WTC11 (cell line): ENCODE results near the gene GREB1. TPM values are rescaled to one million over a fixed set of nuclear protein-coding genes. Genes with fewer than 3 reads are reported as not detected.

Experiments used
- ATAC-seq: fragments of 200-7000 bp; cut with Tn5 transposase; 2 replicates; pipeline ENCODE4 v1.10.0; 2021; ENCODE audit warnings: mild to moderate bottlenecking, moderate library complexity
- CTCF ChIA-PET: fragments of 300-600 bp; sonication (Branson Sonifier 250); formaldehyde crosslinking; loops from one replicate; lab custom pipeline; 2021; ENCODE audit warnings: antibody characterized with exemption; lab: Charles Lee
- POLR2A ChIA-PET: fragments of 350-600 bp; sonication (Branson Sonifier 250); formaldehyde crosslinking; loops from one replicate; lab custom pipeline; 2021; ENCODE audit warnings: antibody characterized with exemption; lab: Charles Lee
- DNase-seq: peaks from one replicate; pipeline ENCODE4 v3.0.0; 2021; ENCODE audit warnings: low spot score
- H3K27ac Mint-ChIP-seq: 2 replicates; pipeline ENCODE4 v1.8.0; 2021; ENCODE audit warnings: mixed read lengths
- H3K27me3 Mint-ChIP-seq: 2 replicates; pipeline ENCODE4 v1.8.0; 2021; ENCODE audit warnings: low read depth, mild to moderate bottlenecking, moderate library complexity, mixed read lengths
- H3K36me3 Mint-ChIP-seq: 2 replicates; pipeline ENCODE4 v1.8.0; 2021; ENCODE audit warnings: mixed read lengths
- H3K4me1 Mint-ChIP-seq: 2 replicates; pipeline ENCODE4 v1.8.0; 2022; ENCODE audit warnings: mixed read lengths
- H3K4me3 Mint-ChIP-seq: 2 replicates; pipeline ENCODE4 v1.8.0; 2021; ENCODE audit warnings: mild to moderate bottlenecking, moderate library complexity, mixed read lengths
- H3K9me3 Mint-ChIP-seq: 2 replicates; pipeline ENCODE4 v1.8.0; 2021; ENCODE audit warnings: mixed read lengths
- GRHL2 ChIP-seq: fragments of 250-450 bp; sonication (Bioruptor Pico); IDR thresholded peaks from 2 replicates; pipeline ENCODE4 v1.8.0; 2022; ENCODE audit warnings: mild to moderate bottlenecking, moderate library complexity; ENCODE audit not compliant: insufficient replicate concordance, severe bottlenecking
- JUN ChIP-seq: sonication (generic); formaldehyde crosslinking; IDR thresholded peaks from 2 replicates; pipeline ENCODE4 v1.8.0; 2023; ENCODE audit warnings: mild to moderate bottlenecking, missing genetic modification reagents
- NR1H2 ChIP-seq: sonication (generic); formaldehyde crosslinking; IDR thresholded peaks from 2 replicates; pipeline ENCODE4 v1.9.0; 2021; ENCODE audit warnings: mild to moderate bottlenecking, moderate library complexity, missing genetic modification reagents
- NR2C2 ChIP-seq: sonication (generic); formaldehyde crosslinking; IDR thresholded peaks from 2 replicates; pipeline ENCODE4 v1.8.0; 2022; ENCODE audit warnings: mild to moderate bottlenecking, missing genetic modification reagents
- PREB ChIP-seq: sonication (generic); formaldehyde crosslinking; IDR thresholded peaks from 2 replicates; pipeline ENCODE4 v1.8.1; 2022; ENCODE audit warnings: mild to moderate bottlenecking, missing genetic modification reagents, moderate library complexity, borderline replicate concordance
- PRRX2 ChIP-seq: fragments of 250-450 bp; sonication (Bioruptor Pico); IDR thresholded peaks from 2 replicates; pipeline ENCODE4 v1.8.0; 2021; ENCODE audit warnings: mild to moderate bottlenecking
- SMAD3 ChIP-seq: sonication (generic); formaldehyde crosslinking; IDR thresholded peaks from 2 replicates; pipeline ENCODE4 v1.8.0; 2022; ENCODE audit warnings: missing genetic modification reagents, mild to moderate bottlenecking, borderline replicate concordance
- TEAD4 ChIP-seq: sonication (generic); formaldehyde crosslinking; IDR thresholded peaks from 2 replicates; pipeline ENCODE4 v1.8.0; 2022; ENCODE audit warnings: mild to moderate bottlenecking, missing genetic modification reagents
- TP53 ChIP-seq: sonication (generic); formaldehyde crosslinking; IDR thresholded peaks from 2 replicates; pipeline ENCODE4 v1.8.1; 2023; ENCODE audit warnings: mild to moderate bottlenecking, missing genetic modification reagents
- ZBTB43 ChIP-seq: sonication (generic); formaldehyde crosslinking; IDR thresholded peaks from 2 replicates; pipeline ENCODE4 v1.8.1; 2023; ENCODE audit warnings: mild to moderate bottlenecking, missing genetic modification reagents
- ZNF219 ChIP-seq: sonication (generic); formaldehyde crosslinking; IDR thresholded peaks from 2 replicates; pipeline ENCODE4 v1.8.0; 2023; ENCODE audit warnings: missing genetic modification reagents, mild to moderate bottlenecking, borderline replicate concordance
- ZNF396 ChIP-seq: fragments of 250-450 bp; sonication (Bioruptor Pico); IDR thresholded peaks from 2 replicates; pipeline ENCODE4 v1.8.0; 2021; ENCODE audit warnings: mild to moderate bottlenecking, moderate library complexity, borderline replicate concordance
- total RNA-seq: library from RNA; stranded (reverse); gene quantifications from 3 replicates; pipeline ENCODE4 v1.2.3, GENCODE V29; 2021
- TF ChIP-seq, protein P1 (sequence below): sonication (generic); formaldehyde crosslinking; IDR thresholded peaks from 2 replicates; pipeline ENCODE4 v1.8.0; 2023; ENCODE audit warnings: mild to moderate bottlenecking, missing genetic modification reagents
- TF ChIP-seq, protein P2 (sequence below): sonication (generic); formaldehyde crosslinking; IDR thresholded peaks from 2 replicates; pipeline ENCODE4 v1.8.0; 2023; ENCODE audit warnings: missing genetic modification reagents
- TF ChIP-seq, protein P3 (sequence below): fragments of 250-450 bp; sonication (Bioruptor Pico); IDR thresholded peaks from 2 replicates; pipeline ENCODE4 v1.9.0; 2021; ENCODE audit warnings: moderate library complexity, mild to moderate bottlenecking, inconsistent platforms, borderline replicate concordance
- TF ChIP-seq, protein P4 (sequence below): fragments of 200-600 bp; IDR thresholded peaks from 2 replicates; pipeline ENCODE4 v1.8.0; 2022; ENCODE audit warnings: antibody characterized with exemption
- TF ChIP-seq, protein P5 (sequence below): sonication (generic); formaldehyde crosslinking; IDR thresholded peaks from 2 replicates; pipeline ENCODE4 v1.8.1; 2023; ENCODE audit warnings: mild to moderate bottlenecking, missing genetic modification reagents

GREB1 gene
- total RNA-seq, 1 experiment from 2014 or later, result 35.7 TPM

DNA sequence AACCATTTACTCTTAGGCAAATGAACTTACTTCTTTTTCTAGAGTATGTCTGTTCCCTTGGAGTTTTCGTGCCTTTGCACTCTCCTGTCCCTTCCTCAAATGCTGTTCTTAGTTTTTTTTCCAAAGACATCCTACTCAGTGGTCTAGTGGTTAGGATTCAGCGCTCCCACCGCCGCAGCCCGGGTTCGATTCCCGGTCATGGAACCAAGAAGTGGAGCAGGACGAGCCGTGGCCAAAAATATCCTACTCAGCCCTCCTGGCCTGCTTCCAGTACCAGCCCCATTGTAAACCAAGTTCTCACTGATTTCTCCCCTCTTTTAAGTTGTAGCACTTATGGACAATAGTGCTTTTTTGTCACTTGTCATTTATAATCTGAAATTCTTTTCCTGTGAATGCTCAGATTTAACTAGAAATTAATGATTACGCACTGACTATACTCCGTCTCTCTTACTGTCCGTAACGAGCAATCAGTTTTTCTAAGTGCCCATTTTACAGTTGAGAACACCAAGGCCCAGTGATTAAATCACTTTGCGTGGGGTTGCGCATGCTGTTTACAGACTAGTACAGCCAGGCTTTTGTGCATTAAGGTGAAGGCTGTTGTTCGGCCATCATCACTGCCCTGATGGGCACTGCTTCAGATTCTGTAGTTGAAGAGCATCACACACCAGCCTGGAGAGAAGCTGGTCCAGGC, 17.9 kb downstream of the GREB1 start:
- Mint-ChIP-seq H3K4me3 (no peak overlapping the region), H3K9me3 (peaks cover 5% of the 10 kb centered on the region), H3K27me3 (no peaks in the 10 kb centered on the region), H3K36me3 (peaks cover 4% of the 10 kb centered on the region; the same call in 1 of the 2 replicates), H3K4me1 (peaks cover 49% of the 10 kb centered on the region), H3K27ac (no peak overlapping the region)
- TF ChIP-seq ZNF219 (CRISPR knock-in tag), result no peak
- TF ChIP-seq, protein P1, sequence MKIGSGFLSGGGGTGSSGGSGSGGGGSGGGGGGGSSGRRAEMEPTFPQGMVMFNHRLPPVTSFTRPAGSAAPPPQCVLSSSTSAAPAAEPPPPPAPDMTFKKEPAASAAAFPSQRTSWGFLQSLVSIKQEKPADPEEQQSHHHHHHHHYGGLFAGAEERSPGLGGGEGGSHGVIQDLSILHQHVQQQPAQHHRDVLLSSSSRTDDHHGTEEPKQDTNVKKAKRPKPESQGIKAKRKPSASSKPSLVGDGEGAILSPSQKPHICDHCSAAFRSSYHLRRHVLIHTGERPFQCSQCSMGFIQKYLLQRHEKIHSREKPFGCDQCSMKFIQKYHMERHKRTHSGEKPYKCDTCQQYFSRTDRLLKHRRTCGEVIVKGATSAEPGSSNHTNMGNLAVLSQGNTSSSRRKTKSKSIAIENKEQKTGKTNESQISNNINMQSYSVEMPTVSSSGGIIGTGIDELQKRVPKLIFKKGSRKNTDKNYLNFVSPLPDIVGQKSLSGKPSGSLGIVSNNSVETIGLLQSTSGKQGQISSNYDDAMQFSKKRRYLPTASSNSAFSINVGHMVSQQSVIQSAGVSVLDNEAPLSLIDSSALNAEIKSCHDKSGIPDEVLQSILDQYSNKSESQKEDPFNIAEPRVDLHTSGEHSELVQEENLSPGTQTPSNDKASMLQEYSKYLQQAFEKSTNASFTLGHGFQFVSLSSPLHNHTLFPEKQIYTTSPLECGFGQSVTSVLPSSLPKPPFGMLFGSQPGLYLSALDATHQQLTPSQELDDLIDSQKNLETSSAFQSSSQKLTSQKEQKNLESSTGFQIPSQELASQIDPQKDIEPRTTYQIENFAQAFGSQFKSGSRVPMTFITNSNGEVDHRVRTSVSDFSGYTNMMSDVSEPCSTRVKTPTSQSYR (CRISPR knock-in tag), result no peak
- TF ChIP-seq GRHL2, result no peak
- no peak for TF ChIP-seq ZBTB43 (CRISPR knock-in tag)
- no peak for TF ChIP-seq TP53
- no peak for TF ChIP-seq PREB (CRISPR knock-in tag)
- TF ChIP-seq, protein P2, sequence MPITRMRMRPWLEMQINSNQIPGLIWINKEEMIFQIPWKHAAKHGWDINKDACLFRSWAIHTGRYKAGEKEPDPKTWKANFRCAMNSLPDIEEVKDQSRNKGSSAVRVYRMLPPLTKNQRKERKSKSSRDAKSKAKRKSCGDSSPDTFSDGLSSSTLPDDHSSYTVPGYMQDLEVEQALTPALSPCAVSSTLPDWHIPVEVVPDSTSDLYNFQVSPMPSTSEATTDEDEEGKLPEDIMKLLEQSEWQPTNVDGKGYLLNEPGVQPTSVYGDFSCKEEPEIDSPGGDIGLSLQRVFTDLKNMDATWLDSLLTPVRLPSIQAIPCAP (CRISPR knock-in tag), result no peak
- DNase-seq (no peak), ATAC-seq (no peak)
- CTCF ChIA-PET, result interaction anchor here (1.0 kb wide), 1 partner anchor 18 kb away, joined by 3 read pairs; the partner anchor contains the start of gene GREB1
- POLR2A ChIA-PET, result no interaction called here

GRCh38 chr2:11552260-11552638, 18.4 kb downstream of the GREB1 start:
- Mint-ChIP-seq H3K27ac (no peak overlapping the region), H3K36me3 (peaks cover 4% of the 10 kb centered on the region; the same call in 1 of the 2 replicates), H3K9me3 (peaks cover 5% of the 10 kb centered on the region), H3K4me3 (no peak overlapping the region), H3K27me3 (no peaks in the 10 kb centered on the region), H3K4me1 (peaks cover 52% of the 10 kb centered on the region)
- TF ChIP-seq, protein P3, sequence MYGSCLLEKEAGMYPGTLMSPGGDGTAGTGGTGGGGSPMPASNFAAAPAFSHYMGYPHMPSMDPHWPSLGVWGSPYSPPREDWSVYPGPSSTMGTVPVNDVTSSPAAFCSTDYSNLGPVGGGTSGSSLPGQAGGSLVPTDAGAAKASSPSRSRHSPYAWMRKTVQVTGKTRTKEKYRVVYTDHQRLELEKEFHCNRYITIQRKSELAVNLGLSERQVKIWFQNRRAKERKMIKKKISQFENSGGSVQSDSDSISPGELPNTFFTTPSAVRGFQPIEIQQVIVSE, result no peak
- TF ChIP-seq TP53 (no peak), TEAD4 (CRISPR knock-in tag) (no peak), ZNF396 (no peak), SMAD3 (CRISPR knock-in tag) (no peak), NR1H2 (CRISPR knock-in tag) (no peak), PRRX2 (CRISPR knock-in tag) (no peak), JUN (CRISPR knock-in tag) (no peak), NR2C2 (CRISPR knock-in tag) (no peak)
- TF ChIP-seq, protein P4, sequence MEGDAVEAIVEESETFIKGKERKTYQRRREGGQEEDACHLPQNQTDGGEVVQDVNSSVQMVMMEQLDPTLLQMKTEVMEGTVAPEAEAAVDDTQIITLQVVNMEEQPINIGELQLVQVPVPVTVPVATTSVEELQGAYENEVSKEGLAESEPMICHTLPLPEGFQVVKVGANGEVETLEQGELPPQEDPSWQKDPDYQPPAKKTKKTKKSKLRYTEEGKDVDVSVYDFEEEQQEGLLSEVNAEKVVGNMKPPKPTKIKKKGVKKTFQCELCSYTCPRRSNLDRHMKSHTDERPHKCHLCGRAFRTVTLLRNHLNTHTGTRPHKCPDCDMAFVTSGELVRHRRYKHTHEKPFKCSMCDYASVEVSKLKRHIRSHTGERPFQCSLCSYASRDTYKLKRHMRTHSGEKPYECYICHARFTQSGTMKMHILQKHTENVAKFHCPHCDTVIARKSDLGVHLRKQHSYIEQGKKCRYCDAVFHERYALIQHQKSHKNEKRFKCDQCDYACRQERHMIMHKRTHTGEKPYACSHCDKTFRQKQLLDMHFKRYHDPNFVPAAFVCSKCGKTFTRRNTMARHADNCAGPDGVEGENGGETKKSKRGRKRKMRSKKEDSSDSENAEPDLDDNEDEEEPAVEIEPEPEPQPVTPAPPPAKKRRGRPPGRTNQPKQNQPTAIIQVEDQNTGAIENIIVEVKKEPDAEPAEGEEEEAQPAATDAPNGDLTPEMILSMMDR, result no peak
- TF ChIP-seq, protein P5, sequence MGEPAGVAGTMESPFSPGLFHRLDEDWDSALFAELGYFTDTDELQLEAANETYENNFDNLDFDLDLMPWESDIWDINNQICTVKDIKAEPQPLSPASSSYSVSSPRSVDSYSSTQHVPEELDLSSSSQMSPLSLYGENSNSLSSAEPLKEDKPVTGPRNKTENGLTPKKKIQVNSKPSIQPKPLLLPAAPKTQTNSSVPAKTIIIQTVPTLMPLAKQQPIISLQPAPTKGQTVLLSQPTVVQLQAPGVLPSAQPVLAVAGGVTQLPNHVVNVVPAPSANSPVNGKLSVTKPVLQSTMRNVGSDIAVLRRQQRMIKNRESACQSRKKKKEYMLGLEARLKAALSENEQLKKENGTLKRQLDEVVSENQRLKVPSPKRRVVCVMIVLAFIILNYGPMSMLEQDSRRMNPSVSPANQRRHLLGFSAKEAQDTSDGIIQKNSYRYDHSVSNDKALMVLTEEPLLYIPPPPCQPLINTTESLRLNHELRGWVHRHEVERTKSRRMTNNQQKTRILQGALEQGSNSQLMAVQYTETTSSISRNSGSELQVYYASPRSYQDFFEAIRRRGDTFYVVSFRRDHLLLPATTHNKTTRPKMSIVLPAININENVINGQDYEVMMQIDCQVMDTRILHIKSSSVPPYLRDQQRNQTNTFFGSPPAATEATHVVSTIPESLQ (CRISPR knock-in tag), result no peak
- ATAC-seq (no peak), DNase-seq (no peak)
- POLR2A ChIA-PET, result no interaction called here
- CTCF ChIA-PET, result interaction anchor here (1.0 kb wide), 1 partner anchor 18 kb away, joined by 3 read pairs; the partner anchor contains the start of gene GREB1
